Neuron (in vitro differentiated cells): Measurements from ENCODE around the gene GGNBP2.

ENCODE experiments used
- H2AFZ ChIP-seq: one replicate; pipeline ENCODE4 v1.6.1; 2013; ENCODE audit warnings: low read depth, mild to moderate bottlenecking, inconsistent platforms, low read length, moderate library complexity
- H3K27me3 ChIP-seq: one replicate; pipeline ENCODE4 v1.6.1; 2013; ENCODE audit warnings: low read length; ENCODE audit not compliant: insufficient read depth
- H3K36me3 ChIP-seq: one replicate; pipeline ENCODE4 v1.6.1; 2013; ENCODE audit warnings: low read length; ENCODE audit not compliant: insufficient read depth
- H3K4me1 ChIP-seq: one replicate; pipeline ENCODE4 v1.6.1; 2013; ENCODE audit warnings: low read length; ENCODE audit not compliant: insufficient read depth
- H3K4me3 ChIP-seq: 2 replicates; pipeline ENCODE4 v1.5.1; 2013; ENCODE audit warnings: mild to moderate bottlenecking, low read length, moderate library complexity
- H3K9me3 ChIP-seq: one replicate; pipeline ENCODE4 v1.6.1; 2013; ENCODE audit warnings: low read length

The GGNBP2 gene

GRCh38 chr17:36529121-36529520 is 15.6 kb upstream of the GGNBP2 start:
- no peak overlapping the region for H3K4me3 ChIP-seq
- no peak overlapping the region for H2AFZ ChIP-seq
- H3K9me3 ChIP-seq, result no peaks in the 10 kb centered on the region
- peaks cover 56% of the 10 kb centered on the region for H3K36me3 ChIP-seq
- no peaks in the 10 kb centered on the region for H3K27me3 ChIP-seq
- H3K4me1 ChIP-seq, result no peaks in the 10 kb centered on the region

- Histone ChIP-seq H3K36me3 (peaks cover 37% of the 10 kb centered on the region), H3K4me3 (no peak overlapping the region), H3K27me3 (no peaks in the 10 kb centered on the region), H2AFZ (no peak overlapping the region), H3K4me1 (peaks cover 3% of the 10 kb centered on the region), H3K9me3 (no peaks in the 10 kb centered on the region)
Observed at GRCh38 chr17:36532435-36532975, 12.2 kb upstream of the GGNBP2 start.

- Histone ChIP-seq H3K9me3 (no peaks in the 10 kb centered on the region), H3K4me3 (peak overlapping the region; percentile 74), H3K36me3 (peaks cover 35% of the 10 kb centered on the region)
Observed at GRCh38 chr17:36533935-36534839, 10.5 kb upstream of the GGNBP2 start.

GRCh38 chr17:36534840-36535668 is 9.7 kb upstream of the GGNBP2 start, which contains the start of the genes MYO19 and PIGW:
TSS of gene MYO19 (minus strand) at chr17:36534868. CDS start at chr17:36532538, 2,330 bp downstream.
TSS of gene PIGW (plus strand) at chr17:36534987. CDS start at chr17:36537102, 2,115 bp downstream.
- Histone ChIP-seq H2AFZ (peak within 1 kb of the TSS; percentile 57), H3K36me3 (peaks cover 34% of the 10 kb centered on the region), H3K4me3 (peak within 1 kb of the TSS; percentile 74), H3K9me3 (no peaks in the 10 kb centered on the region), H3K4me1 (peaks cover 3% of the 10 kb centered on the region), H3K27me3 (no peaks in the 10 kb centered on the region)

More at GRCh38 chr17:36533935-36534839, 10.5 kb upstream of the GGNBP2 start:
- peak overlapping the region; percentile 57 for H2AFZ ChIP-seq
- no peaks in the 10 kb centered on the region for H3K27me3 ChIP-seq
- H3K4me1 ChIP-seq, result peaks cover 3% of the 10 kb centered on the region

- peaks cover 34% of the 10 kb centered on the region for H3K36me3 ChIP-seq
Observed at GRCh38 chr17:36535669-36536081, 9.0 kb upstream of the GGNBP2 start.

GRCh38 chr17:36540696-36541095 is 4.0 kb upstream of the GGNBP2 start:
- Histone ChIP-seq H3K4me1 (peaks cover 3% of the 10 kb centered on the region), H3K27me3 (no peaks in the 10 kb centered on the region), H3K9me3 (no peaks in the 10 kb centered on the region), H2AFZ (no peak overlapping the region), H3K36me3 (peaks cover 16% of the 10 kb centered on the region), H3K4me3 (no peak overlapping the region)

More at GRCh38 chr17:36535669-36536081, 9.0 kb upstream of the GGNBP2 start:
- Histone ChIP-seq H3K4me1 (peaks cover 3% of the 10 kb centered on the region), H3K27me3 (no peaks in the 10 kb centered on the region), H3K4me3 (peak overlapping the region; percentile 74), H3K9me3 (no peaks in the 10 kb centered on the region), H2AFZ (no peak overlapping the region)

- Histone ChIP-seq H3K4me3 (no peak overlapping the region), H3K36me3 (peaks cover 6% of the 10 kb centered on the region), H3K27me3 (no peaks in the 10 kb centered on the region), H2AFZ (no peak overlapping the region), H3K4me1 (peaks cover 14% of the 10 kb centered on the region), H3K9me3 (no peaks in the 10 kb centered on the region)
Observed at GRCh38 chr17:36542755-36543154, 2.0 kb upstream of the GGNBP2 start.

GRCh38 chr17:36544044-36544306 is 744 bp upstream of the GGNBP2 start:
- Histone ChIP-seq H3K4me1 (peaks cover 18% of the 10 kb centered on the region), H3K4me3 (peak overlapping the region; percentile 90), H3K9me3 (no peaks in the 10 kb centered on the region), H3K27me3 (no peaks in the 10 kb centered on the region), H3K36me3 (peaks cover 2% of the 10 kb centered on the region), H2AFZ (peak overlapping the region; percentile 94)

- peaks cover 18% of the 10 kb centered on the region for H3K4me1 ChIP-seq
- no peaks in the 10 kb centered on the region for H3K27me3 ChIP-seq
- peak overlapping the region; percentile 94 for H2AFZ ChIP-seq
- peak overlapping the region; percentile 90 for H3K4me3 ChIP-seq
- H3K9me3 ChIP-seq, result no peaks in the 10 kb centered on the region
- H3K36me3 ChIP-seq, result peaks cover 7% of the 10 kb centered on the region
Observed at GRCh38 chr17:36545077-36545464, 352 bp downstream of the GGNBP2 start.

- Histone ChIP-seq H3K9me3 (no peaks in the 10 kb centered on the region), H3K4me3 (peak overlapping the region; percentile 90), H3K4me1 (peaks cover 18% of the 10 kb centered on the region)
Observed at GRCh38 chr17:36545465-36546417, 1.0 kb downstream of the GGNBP2 start.

GRCh38 chr17:36546418-36547093 is 1.8 kb downstream of the GGNBP2 start:
- H3K4me3 ChIP-seq, result peak overlapping the region; percentile 90
- no peak overlapping the region for H2AFZ ChIP-seq
- peaks cover 18% of the 10 kb centered on the region for H3K4me1 ChIP-seq
- H3K27me3 ChIP-seq, result no peaks in the 10 kb centered on the region
- peaks cover 7% of the 10 kb centered on the region for H3K36me3 ChIP-seq
- H3K9me3 ChIP-seq, result no peaks in the 10 kb centered on the region

More at GRCh38 chr17:36545465-36546417, 1.0 kb downstream of the GGNBP2 start:
- Histone ChIP-seq H3K36me3 (peaks cover 7% of the 10 kb centered on the region), H3K27me3 (no peaks in the 10 kb centered on the region), H2AFZ (peak overlapping the region; percentile 34)

- Histone ChIP-seq H3K36me3 (peaks cover 7% of the 10 kb centered on the region), H2AFZ (no peak overlapping the region), H3K4me1 (peaks cover 18% of the 10 kb centered on the region), H3K9me3 (no peaks in the 10 kb centered on the region), H3K4me3 (peak overlapping the region; percentile 90), H3K27me3 (no peaks in the 10 kb centered on the region)
Observed at GRCh38 chr17:36547776-36548175, 3.1 kb downstream of the GGNBP2 start.
